Right lobe of liver (tissue), 4 donors: ENCODE data around the gene TSPAN11.

Source experiments
- POLR2A ChIP-seq: fragments of 450-650 bp; IDR thresholded peaks from one replicate; pipeline ENCODE4 v1.6.1; 2017; ENCODE audit warnings: antibody characterized with exemption, mild to moderate bottlenecking
- TF ChIP-seq, protein P1 (sequence below), 4 donors: fragments of 200-600 bp in 3 of 4; fragments of 450-650 bp in 1 of 4; IDR thresholded peaks; one replicate each; pipeline versions ENCODE4 v1.5.1 to v1.8.0; 2016 to 2022; ENCODE audit warnings: antibody characterized with exemption in 4 of 4, mild to moderate bottlenecking in 2 of 4
- donor health status: DM: no; HTN: no; CAD: no.
- donor health status: DM: no; HTN: no; CAD: no.
- donor health status: DM: no; HTN: yes; CAD: no.

DNA sequence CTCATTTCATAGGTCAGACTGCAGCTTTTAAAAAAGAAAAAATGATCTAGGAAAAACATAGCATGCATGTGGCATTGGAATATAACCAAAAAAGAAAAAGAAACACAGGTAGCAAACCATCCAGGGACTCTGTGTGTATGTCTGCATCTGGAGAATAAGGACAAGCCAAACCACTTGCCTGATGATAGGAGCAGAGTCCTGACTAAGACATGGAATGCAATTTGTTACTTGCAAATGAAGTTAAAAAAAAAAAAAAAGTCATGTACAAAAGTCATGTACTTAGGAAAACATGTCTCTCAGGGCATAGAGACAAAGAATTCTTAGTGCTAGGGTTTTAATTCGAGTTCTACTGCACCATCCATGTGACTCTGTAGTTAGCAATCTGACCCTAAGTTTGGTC, 15.9 kb downstream of the TSPAN11 start:
- TF ChIP-seq, protein P1, sequence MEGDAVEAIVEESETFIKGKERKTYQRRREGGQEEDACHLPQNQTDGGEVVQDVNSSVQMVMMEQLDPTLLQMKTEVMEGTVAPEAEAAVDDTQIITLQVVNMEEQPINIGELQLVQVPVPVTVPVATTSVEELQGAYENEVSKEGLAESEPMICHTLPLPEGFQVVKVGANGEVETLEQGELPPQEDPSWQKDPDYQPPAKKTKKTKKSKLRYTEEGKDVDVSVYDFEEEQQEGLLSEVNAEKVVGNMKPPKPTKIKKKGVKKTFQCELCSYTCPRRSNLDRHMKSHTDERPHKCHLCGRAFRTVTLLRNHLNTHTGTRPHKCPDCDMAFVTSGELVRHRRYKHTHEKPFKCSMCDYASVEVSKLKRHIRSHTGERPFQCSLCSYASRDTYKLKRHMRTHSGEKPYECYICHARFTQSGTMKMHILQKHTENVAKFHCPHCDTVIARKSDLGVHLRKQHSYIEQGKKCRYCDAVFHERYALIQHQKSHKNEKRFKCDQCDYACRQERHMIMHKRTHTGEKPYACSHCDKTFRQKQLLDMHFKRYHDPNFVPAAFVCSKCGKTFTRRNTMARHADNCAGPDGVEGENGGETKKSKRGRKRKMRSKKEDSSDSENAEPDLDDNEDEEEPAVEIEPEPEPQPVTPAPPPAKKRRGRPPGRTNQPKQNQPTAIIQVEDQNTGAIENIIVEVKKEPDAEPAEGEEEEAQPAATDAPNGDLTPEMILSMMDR (IDR thresholded peaks at IDR 0.05): no peak
- no peak for TF ChIP-seq POLR2A
